Mucosa of stomach (tissue), 1 donor: ENCODE results near the gene MOV10L1.

ENCODE experiments used
- H3K27me3 ChIP-seq: one replicate; pipeline ENCODE4 v1.7.0; 2013; ENCODE audit warnings: mild to moderate bottlenecking, low read length; ENCODE audit not compliant: control insufficient read depth, insufficient read depth
- H3K36me3 ChIP-seq: one replicate; pipeline ENCODE4 v1.7.0; 2013; ENCODE audit warnings: low read length; ENCODE audit not compliant: control insufficient read depth, insufficient read depth
- H3K4me1 ChIP-seq: one replicate; pipeline ENCODE4 v1.7.0; 2013; ENCODE audit warnings: mild to moderate bottlenecking, low read length; ENCODE audit not compliant: control insufficient read depth, insufficient read depth
- H3K4me3 ChIP-seq: one replicate; pipeline ENCODE4 v1.7.0; 2013; ENCODE audit warnings: low read length
- H3K9ac ChIP-seq: one replicate; pipeline ENCODE4 v1.7.0; 2013; ENCODE audit warnings: mild to moderate bottlenecking, low read length, moderate library complexity
- H3K9me3 ChIP-seq: one replicate; pipeline ENCODE4 v1.7.0; 2013; ENCODE audit warnings: mild to moderate bottlenecking, low read length, moderate library complexity; ENCODE audit not compliant: control insufficient read depth
- donor health status: Pancreatic carcinoma.

The MOV10L1 gene

GRCh38 chr22:50183141-50183971, 93.5 kb downstream of the MOV10L1 start:
- Histone ChIP-seq H3K27me3 (peaks cover 4% of the 10 kb centered on the region), H3K9ac (no peak overlapping the region), H3K4me3 (no peak overlapping the region), H3K36me3 (no peaks in the 10 kb centered on the region), H3K9me3 (no peaks in the 10 kb centered on the region), H3K4me1 (peaks cover 43% of the 10 kb centered on the region)

GRCh38 chr22:50184004-50184901, 94.4 kb downstream of the MOV10L1 start:
- Histone ChIP-seq H3K27me3 (no peaks in the 10 kb centered on the region), H3K4me1 (peaks cover 51% of the 10 kb centered on the region), H3K9me3 (no peaks in the 10 kb centered on the region), H3K4me3 (no peak overlapping the region), H3K9ac (no peak overlapping the region), H3K36me3 (no peaks in the 10 kb centered on the region)

DNA sequence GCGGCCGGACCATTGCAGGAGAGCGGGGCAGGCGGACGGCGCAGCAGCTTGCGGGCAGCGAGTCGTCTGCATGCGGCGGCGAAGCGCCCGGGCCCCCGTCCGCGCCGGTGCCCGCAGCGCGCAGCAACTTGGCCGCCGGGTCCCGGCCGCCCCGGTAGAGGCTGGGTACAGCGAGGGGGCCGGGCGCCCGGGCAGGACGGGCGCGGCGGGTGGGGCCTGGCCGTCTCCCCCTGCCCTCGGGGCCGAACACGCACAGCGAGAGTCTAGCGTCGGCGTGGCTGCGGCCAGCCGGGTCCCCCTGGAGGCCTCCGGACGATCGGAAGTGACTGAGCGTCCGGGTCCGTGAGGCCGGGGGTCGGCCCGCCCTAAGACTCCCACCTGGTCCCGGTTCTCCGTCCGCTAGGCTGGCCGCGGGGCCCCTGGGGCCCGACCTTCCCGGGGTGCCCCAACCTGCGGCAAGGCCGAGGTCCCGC, 95.1 kb downstream of the MOV10L1 start:
- Histone ChIP-seq H3K9ac (peak overlapping the region; percentile 69), H3K9me3 (no peaks in the 10 kb centered on the region), H3K4me1 (peaks cover 58% of the 10 kb centered on the region), H3K4me3 (no peak overlapping the region), H3K27me3 (no peaks in the 10 kb centered on the region), H3K36me3 (no peaks in the 10 kb centered on the region)

- Histone ChIP-seq H3K4me3 (peak within 1 kb of the TSS; percentile 18), H3K4me1 (peaks cover 64% of the 10 kb centered on the region), H3K9ac (peak within 1 kb of the TSS; percentile 69), H3K36me3 (no peaks in the 10 kb centered on the region), H3K9me3 (no peaks in the 10 kb centered on the region), H3K27me3 (no peaks in the 10 kb centered on the region)
Measured at GRCh38 chr22:50185375-50186087, 95.7 kb downstream of the MOV10L1 start, which contains the start of gene TRABD. Gene TRABD, plus strand, starts transcription at chr22:50185913. Its CDS starts 7,148 bp downstream, at chr22:50193061.

DNA sequence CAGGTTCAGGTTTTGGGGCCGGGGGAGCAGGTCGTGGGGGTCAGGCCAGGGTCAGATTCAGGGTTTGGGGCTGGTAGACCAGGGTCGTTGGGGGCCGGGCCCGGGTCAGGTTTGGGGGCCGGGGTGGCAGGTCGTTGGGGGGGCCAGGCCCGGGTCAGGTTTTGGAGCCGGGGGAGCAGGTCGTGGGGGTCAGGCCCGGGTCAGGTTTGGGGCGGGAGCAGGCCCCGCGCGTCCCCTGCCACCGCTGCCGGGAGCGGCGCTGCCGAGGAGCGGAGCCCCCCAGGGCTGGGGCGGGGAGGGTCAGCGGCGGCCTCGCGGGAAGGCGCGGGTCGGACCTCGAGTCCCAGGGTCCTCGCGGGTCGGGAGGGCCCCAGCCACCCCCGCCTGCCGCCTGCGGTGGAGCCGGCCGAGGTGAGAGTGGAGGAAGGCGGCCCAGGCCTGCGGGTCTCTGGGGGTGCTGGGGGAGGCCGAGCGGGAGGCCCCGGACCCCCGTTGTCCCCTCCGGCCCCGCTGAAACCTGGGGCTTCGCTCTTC, 96.4 kb downstream of the MOV10L1 start:
- H3K4me1 ChIP-seq, result peaks cover 71% of the 10 kb centered on the region
- H3K27me3 ChIP-seq, result no peaks in the 10 kb centered on the region
- H3K9me3 ChIP-seq, result no peaks in the 10 kb centered on the region
- H3K4me3 ChIP-seq, result peak overlapping the region; percentile 18
- no peaks in the 10 kb centered on the region for H3K36me3 ChIP-seq
- H3K9ac ChIP-seq, result peak overlapping the region; percentile 61

DNA sequence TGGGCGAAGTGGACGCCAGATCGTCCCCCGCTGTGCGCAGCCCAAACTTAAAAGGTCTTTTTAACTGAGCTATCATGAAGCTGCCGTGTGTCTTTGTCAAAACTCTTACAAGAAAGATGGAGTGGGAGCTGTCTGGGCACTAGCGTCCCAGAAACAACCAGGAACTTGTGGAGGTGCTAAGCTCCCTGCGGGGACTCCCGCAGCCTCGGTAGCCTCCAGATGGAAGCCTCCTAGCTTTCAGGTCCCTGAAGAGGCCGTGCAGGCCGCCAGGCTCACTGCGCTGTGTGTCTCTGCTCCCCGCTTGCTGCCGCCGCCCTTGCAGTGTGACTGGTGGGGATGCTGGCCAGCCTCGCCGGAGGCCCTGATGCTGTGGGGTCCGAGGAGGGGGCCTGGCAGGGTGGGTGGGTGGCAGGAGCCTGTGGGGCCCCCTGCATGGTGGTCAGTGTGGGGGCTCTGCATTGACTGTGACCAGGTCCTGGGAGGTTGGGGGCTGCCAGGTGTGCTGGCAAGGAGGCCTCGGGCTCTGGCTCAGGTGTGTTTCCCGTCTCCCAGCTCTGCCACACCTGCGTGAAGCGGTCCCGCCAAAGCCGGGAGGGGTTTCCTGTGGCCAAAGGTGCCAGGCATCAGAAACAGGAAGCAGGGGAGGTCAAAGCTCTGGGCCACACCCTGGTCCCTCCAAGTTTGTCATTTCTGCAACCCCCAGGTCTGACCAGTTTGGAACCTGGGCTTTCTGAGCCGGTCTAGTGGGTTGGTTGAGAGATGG, 97.1 kb downstream of the MOV10L1 start:
- peak overlapping the region; percentile 61 for H3K9ac ChIP-seq
- H3K36me3 ChIP-seq, result no peaks in the 10 kb centered on the region
- peak overlapping the region; percentile 18 for H3K4me3 ChIP-seq
- H3K27me3 ChIP-seq, result no peaks in the 10 kb centered on the region
- peaks cover 78% of the 10 kb centered on the region for H3K4me1 ChIP-seq
- no peaks in the 10 kb centered on the region for H3K9me3 ChIP-seq

DNA sequence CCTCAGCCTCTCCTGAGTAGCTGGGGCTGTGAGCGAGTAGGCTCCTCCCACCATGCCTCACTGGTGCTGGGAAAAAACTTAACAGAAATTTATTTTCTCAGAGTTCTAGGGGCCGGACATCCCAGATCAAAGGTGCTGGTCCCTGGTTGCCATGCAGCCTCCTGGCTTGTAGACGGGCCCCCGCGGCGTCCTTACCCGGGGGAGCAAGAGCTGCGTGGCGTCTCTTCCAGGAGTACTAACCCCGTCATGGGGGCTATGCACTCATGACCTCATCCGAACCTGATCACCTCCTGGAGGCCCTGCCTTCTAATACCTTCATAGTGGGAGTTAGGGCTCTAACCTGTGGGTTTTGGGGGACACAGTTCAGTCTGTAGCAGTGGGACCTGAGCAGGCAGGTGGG, 98.5 kb downstream of the MOV10L1 start:
- H3K36me3 ChIP-seq, result no peaks in the 10 kb centered on the region
- peaks cover 78% of the 10 kb centered on the region for H3K4me1 ChIP-seq
- no peaks in the 10 kb centered on the region for H3K9me3 ChIP-seq
- no peaks in the 10 kb centered on the region for H3K27me3 ChIP-seq
- H3K9ac ChIP-seq, result no peak overlapping the region
- no peak overlapping the region for H3K4me3 ChIP-seq

DNA sequence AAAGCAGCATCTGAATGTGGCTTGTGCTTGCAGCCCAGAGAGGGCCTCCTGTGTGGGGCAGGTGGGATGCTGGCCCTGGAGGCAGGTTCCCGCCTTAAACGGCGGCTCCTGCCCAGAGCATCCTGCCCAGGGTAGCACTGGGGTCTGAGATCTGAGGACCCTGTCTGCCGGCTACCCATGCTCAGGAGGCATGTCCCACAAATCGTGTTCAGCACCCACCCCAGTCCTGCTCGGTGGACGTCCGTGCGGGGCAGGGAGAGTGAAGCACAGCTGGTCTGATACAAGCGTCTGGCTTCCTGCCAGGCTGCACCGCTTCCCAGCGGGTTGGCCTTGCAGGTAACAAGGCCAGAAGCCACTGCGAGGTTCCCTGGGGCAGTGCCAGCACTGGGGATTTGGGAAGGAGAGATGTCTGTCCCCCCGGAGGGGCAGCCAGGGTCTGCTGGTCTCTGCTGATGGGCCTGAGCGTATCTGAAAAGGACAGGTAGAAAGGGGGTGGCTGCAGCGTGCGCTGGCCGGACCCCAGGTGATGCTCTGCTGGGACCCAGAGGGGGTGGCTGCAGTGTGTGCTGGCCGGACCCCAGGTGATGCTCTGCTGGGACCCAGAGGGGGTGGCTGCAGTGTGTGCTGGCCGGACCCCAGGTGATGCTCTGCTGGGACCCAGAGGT, 99.5 kb downstream of the MOV10L1 start:
- Histone ChIP-seq H3K36me3 (peaks cover 2% of the 10 kb centered on the region), H3K9ac (peak overlapping the region; percentile 82), H3K9me3 (no peaks in the 10 kb centered on the region), H3K4me1 (peaks cover 69% of the 10 kb centered on the region), H3K4me3 (no peak overlapping the region), H3K27me3 (no peaks in the 10 kb centered on the region)

DNA sequence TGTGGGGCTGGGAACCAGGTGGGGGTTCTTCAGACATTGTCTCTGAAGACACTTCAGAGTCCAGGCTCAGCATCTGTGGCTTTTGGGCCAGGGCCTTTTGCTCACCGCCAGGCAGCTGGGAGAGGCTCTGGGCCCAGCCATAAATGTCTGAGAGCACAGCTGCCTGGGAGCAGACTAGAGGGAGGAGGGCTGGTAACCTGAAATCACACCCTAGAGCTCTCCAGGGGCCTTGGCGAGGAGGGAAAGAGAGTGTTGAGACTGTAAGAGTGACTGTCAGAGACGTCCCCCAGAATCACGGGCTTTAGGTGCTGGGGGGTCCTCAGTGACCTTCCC, 100.0 kb downstream of the MOV10L1 start:
- Histone ChIP-seq H3K4me1 (peaks cover 66% of the 10 kb centered on the region), H3K36me3 (peaks cover 7% of the 10 kb centered on the region), H3K9me3 (no peaks in the 10 kb centered on the region), H3K4me3 (peak overlapping the region; percentile 61), H3K9ac (peak overlapping the region; percentile 82), H3K27me3 (no peaks in the 10 kb centered on the region)

DNA sequence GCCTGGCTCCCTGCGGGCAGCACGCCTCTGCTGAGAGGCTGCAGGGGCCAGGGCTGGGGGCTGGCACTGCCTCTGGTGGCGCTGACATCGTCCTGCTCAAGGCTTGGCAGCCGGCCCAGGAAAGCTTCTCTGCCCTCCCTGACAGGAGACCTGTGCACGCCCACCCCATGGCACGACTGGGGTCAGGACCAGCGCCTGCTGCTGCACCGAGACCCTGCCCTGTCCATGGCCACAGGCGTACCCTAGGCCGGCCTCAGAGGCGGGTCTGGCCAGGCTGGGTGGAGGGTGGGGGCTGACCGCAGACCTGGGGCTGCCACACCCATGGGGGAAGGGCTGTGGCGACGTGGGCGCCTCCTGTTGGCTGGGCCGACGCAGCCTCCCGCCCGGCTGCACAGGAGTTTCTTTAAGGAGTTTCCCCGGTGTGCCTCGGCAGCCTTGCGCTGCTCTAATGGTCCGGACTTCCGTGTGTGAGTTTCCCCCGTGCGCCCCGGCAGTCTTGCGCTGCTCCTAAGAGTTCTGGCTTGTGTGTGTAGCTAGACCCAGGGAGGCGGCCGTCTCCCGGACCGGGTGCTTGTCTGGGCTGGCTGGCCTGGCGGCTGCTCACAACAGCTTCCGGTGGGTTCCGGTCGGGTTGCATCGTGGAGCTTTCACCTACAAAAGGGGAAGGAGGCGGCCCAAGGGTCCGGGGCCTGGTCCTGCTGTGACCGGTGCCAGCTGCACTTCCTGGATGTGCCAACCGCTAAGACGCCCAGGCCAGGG, 100.6 kb downstream of the MOV10L1 start:
- Histone ChIP-seq H3K36me3 (peaks cover 8% of the 10 kb centered on the region), H3K4me3 (peak overlapping the region; percentile 61), H3K4me1 (peaks cover 61% of the 10 kb centered on the region), H3K9ac (peak overlapping the region; percentile 82), H3K9me3 (no peaks in the 10 kb centered on the region), H3K27me3 (no peaks in the 10 kb centered on the region)
